Esophagus muscularis mucosa (tissue), 4 donors: ENCODE measurements around the gene TUBB4A. TPM values are rescaled to one million over a fixed set of nuclear protein-coding genes. Genes with fewer than 3 reads are reported as not detected.

Experiments used
- DNase-seq: peaks from one replicate; pipeline ENCODE4 v3.0.0-alpha.2; 2017; ENCODE audit errors: extremely low spot score
- H3K27ac ChIP-seq, 4 donors: fragments of 200-600 bp; sonication (generic); replicated peaks in 1 of 4; 1 replicate in 3 of 4; 2 replicates in 1 of 4; pipeline ENCODE4 v1.5.1; 2016 to 2019; ENCODE audit warnings: mild to moderate bottlenecking in 1 of 4
- H3K27me3 ChIP-seq, 4 donors: fragments of 200-600 bp; sonication (generic); one replicate each; pipeline versions ENCODE4 v1.5.1 to v1.6.0; 2016 to 2019
- H3K36me3 ChIP-seq, 4 donors: fragments of 200-600 bp; sonication (generic); one replicate each; pipeline ENCODE4 v1.5.1; 2016 to 2019
- H3K4me1 ChIP-seq, 4 donors: fragments of 200-600 bp; sonication (generic); one replicate each; pipeline ENCODE4 v1.5.1; 2016 to 2019
- H3K4me3 ChIP-seq, 4 donors: fragments of 200-600 bp; sonication (generic); 1 replicate in 2 of 4; 2 replicates in 2 of 4; pipeline ENCODE4 v1.5.1; 2016 to 2019; ENCODE audit warnings: mild to moderate bottlenecking in 4 of 4, moderate library complexity in 1 of 4
- H3K9me3 ChIP-seq, 4 donors: fragments of 200-600 bp; sonication (generic); 1 replicate in 3 of 4; 2 replicates in 1 of 4; pipeline ENCODE4 v1.5.1; 2016 to 2019
- CTCF ChIP-seq, 3 experiments: fragments of 200-600 bp in 2 of 3; fragments of 450-650 bp in 1 of 3; sonication (generic) in 2 of 3; IDR thresholded peaks; one replicate each; pipeline ENCODE4 v1.5.1; 2017 to 2019; ENCODE audit warnings: antibody characterized with exemption in 3 of 3, mild to moderate bottlenecking in 2 of 3, moderate library complexity in 1 of 3
- EP300 ChIP-seq: sonication (generic); formaldehyde crosslinking; IDR thresholded peaks from one replicate; pipeline ENCODE4 v1.6.1; 2017; ENCODE audit warnings: antibody characterized with exemption
- POLR2A ChIP-seq: fragments of 450-650 bp; IDR thresholded peaks from one replicate; pipeline ENCODE4 v1.6.1; 2017; ENCODE audit warnings: antibody characterized with exemption, moderate library complexity, mild to moderate bottlenecking, low read depth
- POLR2AphosphoS5 ChIP-seq, 2 donors: sonication (generic); formaldehyde crosslinking; IDR thresholded peaks; one replicate each; pipeline ENCODE4 v1.6.1; 2017; ENCODE audit warnings: antibody characterized with exemption in 2 of 2
- WGBS: methylation state at CpG from one replicate; pipeline ENCODE4 v1.1.5; 2018; 5-methylcytosine and 5-hydroxymethylcytosine counted together
- intact Hi-C: fragments of 100-400 bp; cut with DNase I; formaldehyde crosslinking; loops from one replicate; pipeline ENCODE4 v1.15.1; 2023
- total RNA-seq, 4 donors: library from RNA; depleted of rRNA; stranded (reverse); fragments of >200 nt; gene quantifications; one replicate each; pipeline versions ENCODE4 v1.1.0 to v1.2.1, GENCODE V29; 2016

Gene TUBB4A
- total RNA-seq, 4 donors from 2014 or later = 1.7 to 4.7 (median 3.4) TPM

GRCh38 chr19:6478815-6479214 is 23.3 kb downstream of the TUBB4A start:
- Histone ChIP-seq H3K36me3 (no peaks in the 10 kb centered on the region), H3K27ac (no peak overlapping the region), H3K4me1 (peaks cover 11 to 22% (median 18%) of the 10 kb centered on the region in 4 donors), H3K4me3 (no peak overlapping the region), H3K27me3 (peaks cover 3 to 95% (median 28%) of the 10 kb centered on the region in 4 donors), H3K9me3 (no peaks in the 10 kb centered on the region)
- no peak for DNase-seq
- intact Hi-C loops = no loop called here
- WGBS = 82% methylated on average over 12 of the region's 13 CpGs
- TF ChIP-seq EP300 = no peak
- TF ChIP-seq POLR2A = no peak
- TF ChIP-seq POLR2AphosphoS5 (IDR thresholded peaks at IDR 0.05) = no peak
- TF ChIP-seq CTCF (IDR thresholded peaks at IDR 0.05) = no peak

DNA sequence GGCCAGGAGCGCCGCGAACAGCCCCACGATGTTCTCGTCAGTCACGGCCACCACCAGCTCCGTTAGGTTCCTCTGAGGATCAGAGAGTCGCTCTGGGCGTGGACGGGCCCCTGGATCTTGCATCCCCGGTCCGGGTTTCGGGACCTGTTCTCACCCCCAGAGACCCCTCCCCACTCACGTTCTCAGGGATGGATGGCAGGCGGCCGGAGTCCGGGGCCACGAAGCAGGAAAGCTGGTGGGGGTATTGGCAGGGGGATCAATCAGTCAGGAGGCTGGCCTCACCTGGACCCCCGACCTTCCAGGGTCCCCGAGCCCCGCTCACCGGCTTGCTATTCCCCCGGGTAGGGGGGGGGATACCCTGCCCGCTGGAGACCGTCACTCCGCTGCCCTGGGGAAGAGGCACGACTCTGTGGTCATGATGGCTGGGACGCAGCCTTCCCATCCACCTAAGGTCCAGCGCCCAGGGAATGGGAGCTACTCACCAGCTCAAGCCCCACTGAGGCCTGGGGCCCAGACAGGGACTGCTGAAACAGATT is 25.1 kb downstream of the TUBB4A start:
- Histone ChIP-seq H3K27ac (no peak overlapping the region), H3K4me1 (peaks cover 11 to 22% (median 18%) of the 10 kb centered on the region in 4 donors), H3K36me3 (no peaks in the 10 kb centered on the region), H3K9me3 (no peaks in the 10 kb centered on the region), H3K4me3 (peak overlapping the region; percentile 25 to 49 (median 34)), H3K27me3 (peaks cover 3 to 87% (median 28%) of the 10 kb centered on the region in 4 donors)
- WGBS = 29% methylated on average over 16 of the region's 29 CpGs
- no peak for TF ChIP-seq POLR2AphosphoS5 (IDR thresholded peaks at IDR 0.05)
- TF ChIP-seq POLR2A = no peak
- TF ChIP-seq CTCF (IDR thresholded peaks at IDR 0.05) = no peak
- no peak for TF ChIP-seq EP300
- intact Hi-C loops = no loop called here
- DNase-seq = no peak

DNA sequence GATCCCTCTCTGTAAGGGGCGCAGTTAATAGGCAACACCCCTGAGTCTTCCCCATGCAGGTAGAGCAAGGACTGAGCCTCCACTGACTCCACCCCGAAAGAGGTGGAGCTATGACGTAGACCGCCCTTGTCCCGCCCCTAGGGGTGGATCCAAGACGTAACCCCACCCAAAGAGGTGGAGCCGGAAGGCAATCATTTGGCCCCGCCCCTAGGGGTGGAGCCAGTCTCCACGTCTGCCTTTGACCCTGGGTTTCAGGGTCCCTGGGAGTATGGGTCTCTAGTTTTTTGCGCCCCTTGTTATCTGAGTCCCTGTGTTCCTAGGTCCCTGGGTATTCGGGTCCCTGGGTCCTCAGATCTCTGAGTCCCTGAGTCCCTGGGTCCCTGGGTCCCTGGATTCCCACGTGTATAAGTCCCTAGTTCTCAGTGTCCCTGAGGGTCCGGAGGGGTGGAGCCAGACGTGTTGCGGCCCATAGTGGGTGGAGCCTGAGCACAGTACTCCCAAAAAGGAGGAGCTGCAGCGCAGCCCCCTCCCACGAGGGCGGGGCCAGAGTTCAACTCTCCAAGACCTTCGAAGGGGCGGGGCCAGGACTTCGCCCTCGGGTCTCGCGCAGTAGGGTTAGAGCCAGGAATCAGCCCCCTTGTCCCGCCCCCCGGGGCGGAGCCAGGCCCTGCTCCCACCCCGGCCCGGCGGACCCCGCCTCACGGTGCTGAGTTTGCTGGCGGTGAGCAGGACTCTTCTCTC is 25.8 kb downstream of the TUBB4A start:
- WGBS = 11% methylated on average over 3 of the region's 33 CpGs
- Histone ChIP-seq H3K27ac (no peak overlapping the region), H3K9me3 (no peaks in the 10 kb centered on the region), H3K27me3 (peaks cover 3 to 81% (median 26%) of the 10 kb centered on the region in 4 donors), H3K4me1 (peaks cover 11 to 22% (median 18%) of the 10 kb centered on the region in 4 donors), H3K36me3 (no peaks in the 10 kb centered on the region), H3K4me3 (peak overlapping the region; percentile 25 to 49 (median 34))
- intact Hi-C loops = no loop called here
- DNase-seq = no peak
- TF ChIP-seq EP300 = no peak
- TF ChIP-seq POLR2AphosphoS5 (IDR thresholded peaks at IDR 0.05) = no peak
- TF ChIP-seq POLR2A = no peak
- no peak for TF ChIP-seq CTCF (IDR thresholded peaks at IDR 0.05)

- no peaks in the 10 kb centered on the region for H3K9me3 ChIP-seq
- no peaks in the 10 kb centered on the region for H3K36me3 ChIP-seq
- peak overlapping the region in 2 of 4 donors; percentile 25 to 37 for H3K4me3 ChIP-seq
- DNase-seq = no peak
- WGBS = 32% methylated on average over 32 of the region's 52 CpGs
- H3K4me1 ChIP-seq = peaks cover 11 to 22% (median 18%) of the 10 kb centered on the region in 4 donors
- peaks cover 3 to 73% (median 26%) of the 10 kb centered on the region in 4 donors for H3K27me3 ChIP-seq
- no peak for TF ChIP-seq POLR2AphosphoS5 (IDR thresholded peaks at IDR 0.05)
- TF ChIP-seq EP300 = no peak
- intact Hi-C loops = no loop called here
- no peak overlapping the region for H3K27ac ChIP-seq
Observed at GRCh38 chr19:6475321-6476108, 26.6 kb downstream of the TUBB4A start.

GRCh38 chr19:6473647-6474046 is 28.5 kb downstream of the TUBB4A start:
- no peaks in the 10 kb centered on the region for H3K9me3 ChIP-seq
- intact Hi-C loops = no loop called here
- H3K36me3 ChIP-seq = no peaks in the 10 kb centered on the region
- peaks cover 3 to 56% (median 25%) of the 10 kb centered on the region in 4 donors for H3K27me3 ChIP-seq
- WGBS = 64% methylated on average over 6 of the region's 9 CpGs
- H3K27ac ChIP-seq = no peak overlapping the region
- TF ChIP-seq CTCF (IDR thresholded peaks at IDR 0.05) (no peak), POLR2A (no peak), POLR2AphosphoS5 (IDR thresholded peaks at IDR 0.05) (no peak), EP300 (no peak)
- no peak overlapping the region for H3K4me3 ChIP-seq
- peaks cover 11 to 22% (median 18%) of the 10 kb centered on the region in 4 donors for H3K4me1 ChIP-seq
- DNase-seq = no peak
